ENCODE measurements around the gene KMT2B. TPM values are rescaled to one million over a fixed set of nuclear protein-coding genes. Genes with fewer than 3 reads are reported as not detected.

KMT2B gene
- total and polyA plus RNA-seq, 2 of the 8 experiments (the other 6 are each of a cell fraction or from before 2014, with no cell fraction given) = 26.7 to 38.6 TPM

DNA sequence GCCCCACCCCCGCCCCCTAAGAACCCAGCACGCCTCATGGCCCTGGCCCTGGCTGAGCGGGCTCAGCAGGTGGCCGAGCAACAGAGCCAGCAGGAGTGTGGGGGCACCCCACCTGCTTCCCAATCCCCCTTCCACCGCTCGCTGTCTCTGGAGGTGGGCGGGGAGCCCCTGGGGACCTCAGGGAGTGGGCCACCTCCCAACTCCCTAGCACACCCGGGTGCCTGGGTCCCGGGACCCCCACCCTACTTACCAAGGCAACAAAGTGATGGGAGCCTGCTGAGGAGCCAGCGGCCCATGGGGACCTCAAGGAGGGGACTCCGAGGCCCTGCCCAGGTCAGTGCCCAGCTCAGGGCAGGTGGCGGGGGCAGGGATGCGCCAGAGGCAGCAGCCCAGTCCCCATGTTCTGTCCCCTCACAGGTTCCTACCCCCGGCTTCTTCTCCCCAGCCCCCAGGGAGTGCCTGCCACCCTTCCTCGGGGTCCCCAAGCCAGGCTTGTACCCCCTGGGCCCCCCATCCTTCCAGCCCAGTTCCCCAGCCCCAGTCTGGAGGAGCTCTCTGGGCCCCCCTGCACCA is 69.5 kb downstream of the KMT2B start (continued):
- TF ChIP-seq KDM1A (IDR thresholded peaks at IDR 0.05; ENCODE audit: borderline replicate concordance, low read length) = no peak
- TF ChIP-seq BACH1 (IDR thresholded peaks at IDR 0.05; ENCODE audit: low read length) = no peak
- TF ChIP-seq CBX5 (IDR thresholded peaks at IDR 0.05; ENCODE audit: low read depth, low read length) = no peak

Other genes with a start within 250 kb of the KMT2B start
- 0.69 and 1.0 TPM in 2 replicates for gene KRTDAP, start 227.5 kb upstream of the KMT2B start, total RNA-seq (2021; fragmentation: NEBNext Ultra II Directional; extraction: Animal tissue kit (Norgen Biotek cat#: 25700))
- gene KRTDAP, start 227.5 kb upstream of the KMT2B start, polyA plus RNA-seq (2011; rRNA removed) = 0.88 and 1.1 TPM in 2 replicates
- 286 and 290 TPM in 2 replicates for gene DMKN, start 204.4 kb upstream of the KMT2B start, total RNA-seq (2021; fragmentation: NEBNext Ultra II Directional; extraction: Animal tissue kit (Norgen Biotek cat#: 25700))
- 330 and 379 TPM in 2 replicates for gene DMKN, start 204.4 kb upstream of the KMT2B start, polyA plus RNA-seq (2011; rRNA removed)
- gene SBSN, start 189.7 kb upstream of the KMT2B start, total RNA-seq (2021; fragmentation: NEBNext Ultra II Directional; extraction: Animal tissue kit (Norgen Biotek cat#: 25700)) = not detected in 2 replicates
- not detected in 2 replicates for gene SBSN, start 189.7 kb upstream of the KMT2B start, polyA plus RNA-seq (2011; rRNA removed)
- not detected in 2 replicates for gene GAPDHS, start 184.5 kb upstream of the KMT2B start, total RNA-seq (2021; fragmentation: NEBNext Ultra II Directional; extraction: Animal tissue kit (Norgen Biotek cat#: 25700))
- 0.26 and 0.47 TPM in 2 replicates for gene GAPDHS, start 184.5 kb upstream of the KMT2B start, polyA plus RNA-seq (2011; rRNA removed)
- gene TMEM147, start 172.4 kb upstream of the KMT2B start, total RNA-seq (2021; fragmentation: NEBNext Ultra II Directional; extraction: Animal tissue kit (Norgen Biotek cat#: 25700)) = 157 and 159 TPM in 2 replicates
- 372 and 418 TPM in 2 replicates for gene TMEM147, start 172.4 kb upstream of the KMT2B start, polyA plus RNA-seq (2011; rRNA removed)
- 0.31 and 0.50 TPM in 2 replicates for gene ATP4A, start 154.3 kb upstream of the KMT2B start, total RNA-seq (2021; fragmentation: NEBNext Ultra II Directional; extraction: Animal tissue kit (Norgen Biotek cat#: 25700))
- 1.2 and 1.4 TPM in 2 replicates for gene ATP4A, start 154.3 kb upstream of the KMT2B start, polyA plus RNA-seq (2011; rRNA removed)
- gene PMIS2, start 131.8 kb upstream of the KMT2B start, total RNA-seq (2021; fragmentation: NEBNext Ultra II Directional; extraction: Animal tissue kit (Norgen Biotek cat#: 25700)) = not detected in 2 replicates
- gene PMIS2, start 131.8 kb upstream of the KMT2B start, polyA plus RNA-seq (2011; rRNA removed) = 0.25 TPM in 1 of 2 replicates, not detected in the other
- 18.9 and 25.7 TPM in 2 replicates for gene HAUS5, start 105.3 kb upstream of the KMT2B start, total RNA-seq (2021; fragmentation: NEBNext Ultra II Directional; extraction: Animal tissue kit (Norgen Biotek cat#: 25700))
- 13.8 and 20.1 TPM in 2 replicates for gene HAUS5, start 105.3 kb upstream of the KMT2B start, polyA plus RNA-seq (2011; rRNA removed)
- gene RBM42, start 89.0 kb upstream of the KMT2B start, total RNA-seq (2021; fragmentation: NEBNext Ultra II Directional; extraction: Animal tissue kit (Norgen Biotek cat#: 25700)) = 80.8 and 83.3 TPM in 2 replicates
- 59.8 and 83.6 TPM in 2 replicates for gene RBM42, start 89.0 kb upstream of the KMT2B start, polyA plus RNA-seq (2011; rRNA removed)
- 0.88 and 1.8 TPM in 2 replicates for gene ETV2, start 76.3 kb upstream of the KMT2B start, total RNA-seq (2021; fragmentation: NEBNext Ultra II Directional; extraction: Animal tissue kit (Norgen Biotek cat#: 25700))
- gene ETV2, start 76.3 kb upstream of the KMT2B start, polyA plus RNA-seq (2011; rRNA removed) = 1.3 and 2.3 TPM in 2 replicates
- gene COX6B1, start 69.7 kb upstream of the KMT2B start, total RNA-seq (2021; fragmentation: NEBNext Ultra II Directional; extraction: Animal tissue kit (Norgen Biotek cat#: 25700)) = 436 and 437 TPM in 2 replicates
- gene COX6B1, start 69.7 kb upstream of the KMT2B start, polyA plus RNA-seq (2011; rRNA removed) = 884 and 1,052 TPM in 2 replicates
- 0.56 and 0.61 TPM in 2 replicates for gene UPK1A, start 51.5 kb upstream of the KMT2B start, total RNA-seq (2021; fragmentation: NEBNext Ultra II Directional; extraction: Animal tissue kit (Norgen Biotek cat#: 25700))
- gene UPK1A, start 51.5 kb upstream of the KMT2B start, polyA plus RNA-seq (2011; rRNA removed) = 9.8 and 9.9 TPM in 2 replicates
- 0.42 and 0.50 TPM in 2 replicates for gene ZBTB32, start 13.4 kb upstream of the KMT2B start, total RNA-seq (2021; fragmentation: NEBNext Ultra II Directional; extraction: Animal tissue kit (Norgen Biotek cat#: 25700))
- gene ZBTB32, start 13.4 kb upstream of the KMT2B start, polyA plus RNA-seq (2011; rRNA removed) = 0.11 and 0.17 TPM in 2 replicates
- 8.4 and 12.2 TPM in 2 replicates for gene IGFLR1, start 24.4 kb downstream of the KMT2B start, total RNA-seq (2021; fragmentation: NEBNext Ultra II Directional; extraction: Animal tissue kit (Norgen Biotek cat#: 25700))
- gene IGFLR1, start 24.4 kb downstream of the KMT2B start, polyA plus RNA-seq (2011; rRNA removed) = 28.9 and 40.3 TPM in 2 replicates
- 15.1 and 18.5 TPM in 2 replicates for gene U2AF1L4, start 27.4 kb downstream of the KMT2B start, total RNA-seq (2021; fragmentation: NEBNext Ultra II Directional; extraction: Animal tissue kit (Norgen Biotek cat#: 25700))
- gene U2AF1L4, start 27.4 kb downstream of the KMT2B start, polyA plus RNA-seq (2011; rRNA removed) = 32.7 TPM in 2 replicates
- 75.3 and 80.2 TPM in 2 replicates for gene PSENEN, start 27.6 kb downstream of the KMT2B start, total RNA-seq (2021; fragmentation: NEBNext Ultra II Directional; extraction: Animal tissue kit (Norgen Biotek cat#: 25700))
- 66.7 and 73.9 TPM in 2 replicates for gene PSENEN, start 27.6 kb downstream of the KMT2B start, polyA plus RNA-seq (2011; rRNA removed)
- 2.9 and 3.8 TPM in 2 replicates for gene LIN37, start 30.6 kb downstream of the KMT2B start, total RNA-seq (2021; fragmentation: NEBNext Ultra II Directional; extraction: Animal tissue kit (Norgen Biotek cat#: 25700))
- 8.5 and 9.8 TPM in 2 replicates for gene LIN37, start 30.6 kb downstream of the KMT2B start, polyA plus RNA-seq (2011; rRNA removed)
- 0.44 TPM in 1 of 2 replicates, not detected in the other for gene HSPB6, start 39.0 kb downstream of the KMT2B start, total RNA-seq (2021; fragmentation: NEBNext Ultra II Directional; extraction: Animal tissue kit (Norgen Biotek cat#: 25700))
- 0.91 and 1.6 TPM in 2 replicates for gene HSPB6, start 39.0 kb downstream of the KMT2B start, polyA plus RNA-seq (2011; rRNA removed)
- gene PROSER3, start 40.2 kb downstream of the KMT2B start, total RNA-seq (2021; fragmentation: NEBNext Ultra II Directional; extraction: Animal tissue kit (Norgen Biotek cat#: 25700)) = 20.8 and 28.9 TPM in 2 replicates
- 17.8 and 27.8 TPM in 2 replicates for gene PROSER3, start 40.2 kb downstream of the KMT2B start, polyA plus RNA-seq (2011; rRNA removed)
- 25.0 and 25.2 TPM in 2 replicates for gene ARHGAP33, start 57.6 kb downstream of the KMT2B start, total RNA-seq (2021; fragmentation: NEBNext Ultra II Directional; extraction: Animal tissue kit (Norgen Biotek cat#: 25700))
- gene ARHGAP33, start 57.6 kb downstream of the KMT2B start, polyA plus RNA-seq (2011; rRNA removed) = 6.5 and 11.2 TPM in 2 replicates
- gene PRODH2, start 94.8 kb downstream of the KMT2B start, total RNA-seq (2021; fragmentation: NEBNext Ultra II Directional; extraction: Animal tissue kit (Norgen Biotek cat#: 25700)) = not detected in 2 replicates
- gene PRODH2, start 94.8 kb downstream of the KMT2B start, polyA plus RNA-seq (2011; rRNA removed) = not detected in 2 replicates
- 0.40 and 1.4 TPM in 2 replicates for gene NPHS1, start 134.5 kb downstream of the KMT2B start, total RNA-seq (2021; fragmentation: NEBNext Ultra II Directional; extraction: Animal tissue kit (Norgen Biotek cat#: 25700))
- 1.3 and 1.9 TPM in 2 replicates for gene NPHS1, start 134.5 kb downstream of the KMT2B start, polyA plus RNA-seq (2011; rRNA removed)
- gene KIRREL2, start 138.9 kb downstream of the KMT2B start, total RNA-seq (2021; fragmentation: NEBNext Ultra II Directional; extraction: Animal tissue kit (Norgen Biotek cat#: 25700)) = 4.6 TPM in 2 replicates
- 2.4 and 3.3 TPM in 2 replicates for gene KIRREL2, start 138.9 kb downstream of the KMT2B start, polyA plus RNA-seq (2011; rRNA removed)
- 22.0 and 22.2 TPM in 2 replicates for gene APLP1, start 150.6 kb downstream of the KMT2B start, total RNA-seq (2021; fragmentation: NEBNext Ultra II Directional; extraction: Animal tissue kit (Norgen Biotek cat#: 25700))
- gene APLP1, start 150.6 kb downstream of the KMT2B start, polyA plus RNA-seq (2011; rRNA removed) = 19.9 and 32.4 TPM in 2 replicates
- 12.0 and 13.2 TPM in 2 replicates for gene NFKBID, start 182.5 kb downstream of the KMT2B start, total RNA-seq (2021; fragmentation: NEBNext Ultra II Directional; extraction: Animal tissue kit (Norgen Biotek cat#: 25700))
- 10.0 and 22.1 TPM in 2 replicates for gene NFKBID, start 182.5 kb downstream of the KMT2B start, polyA plus RNA-seq (2011; rRNA removed)
- 1.1 TPM in 1 of 2 replicates, not detected in the other for gene HCST, start 184.5 kb downstream of the KMT2B start, total RNA-seq (2021; fragmentation: NEBNext Ultra II Directional; extraction: Animal tissue kit (Norgen Biotek cat#: 25700))
- 2.8 and 3.0 TPM in 2 replicates for gene HCST, start 184.5 kb downstream of the KMT2B start, polyA plus RNA-seq (2011; rRNA removed)
- gene TYROBP, start 190.3 kb downstream of the KMT2B start, total RNA-seq (2021; fragmentation: NEBNext Ultra II Directional; extraction: Animal tissue kit (Norgen Biotek cat#: 25700)) = not detected in 2 replicates
- gene TYROBP, start 190.3 kb downstream of the KMT2B start, polyA plus RNA-seq (2011; rRNA removed) = 0.18 and 0.19 TPM in 2 replicates
- 15.2 and 16.8 TPM in 2 replicates for gene LRFN3, start 218.4 kb downstream of the KMT2B start, total RNA-seq (2021; fragmentation: NEBNext Ultra II Directional; extraction: Animal tissue kit (Norgen Biotek cat#: 25700))
- 4.6 and 8.0 TPM in 2 replicates for gene LRFN3, start 218.4 kb downstream of the KMT2B start, polyA plus RNA-seq (2011; rRNA removed)

All from H1 (cell line).